CD4-positive, alpha-beta T cell treated with Interleukin-6 at 100 ng/mL for 8 hours (primary cell): ENCODE results near the gene FGF14.
"Not testable (repeated sequence)": the region's sequence is repeated elsewhere in the genome, so short reads cannot be mapped to it uniquely, and the experiment has no call there.

Source experiments
- DNase-seq: peaks from one replicate; pipeline ENCODE4 v3.0.0-alpha.2; 2020; ENCODE audit warnings: mixed read lengths, low spot score

The FGF14 gene

GRCh38 chr13:102195566-102196462 is 206.0 kb downstream of the FGF14 start:
- no peak for DNase-seq

GRCh38 chr13:102192858-102193257 is 209.0 kb downstream of the FGF14 start:
- DNase-seq: no peak

- no peak for DNase-seq
Observed at GRCh38 chr13:102191951-102192502, 209.8 kb downstream of the FGF14 start.

- no peak for DNase-seq
Observed at GRCh38 chr13:102190930-102191329, 210.9 kb downstream of the FGF14 start.

GRCh38 chr13:102187313-102187712 is 214.5 kb downstream of the FGF14 start:
- DNase-seq: no peak

GRCh38 chr13:102185375-102185984 is 216.4 kb downstream of the FGF14 start:
- no peak for DNase-seq

- DNase-seq: no peak
Observed at GRCh38 chr13:102183509-102184182, 218.2 kb downstream of the FGF14 start.

GRCh38 chr13:102182170-102182569 is 219.7 kb downstream of the FGF14 start:
- no peak for DNase-seq

GRCh38 chr13:102177431-102177830 is 224.4 kb downstream of the FGF14 start:
- DNase-seq: no peak

- DNase-seq: no peak
Observed at GRCh38 chr13:102176846-102177245, 225.0 kb downstream of the FGF14 start.

GRCh38 chr13:102172406-102172805 is 229.4 kb downstream of the FGF14 start:
- DNase-seq: no peak

GRCh38 chr13:102170305-102170704 is 231.5 kb downstream of the FGF14 start:
- no peak for DNase-seq

GRCh38 chr13:102169471-102170015 is 232.3 kb downstream of the FGF14 start:
- no peak for DNase-seq

- no peak for DNase-seq
Observed at GRCh38 chr13:102152790-102153189, 249.1 kb downstream of the FGF14 start.

GRCh38 chr13:102147353-102147752 is 254.5 kb downstream of the FGF14 start:
- no peak for DNase-seq

- DNase-seq: no peak
Observed at GRCh38 chr13:102145750-102146149, 256.1 kb downstream of the FGF14 start.

GRCh38 chr13:102142473-102142826 is 259.4 kb downstream of the FGF14 start:
- DNase-seq: no peak

GRCh38 chr13:102141625-102142472 is 260.0 kb downstream of the FGF14 start:
- DNase-seq: no peak

GRCh38 chr13:102139626-102140025 is 262.2 kb downstream of the FGF14 start:
- no peak for DNase-seq

- DNase-seq: no peak
Observed at GRCh38 chr13:102138635-102139190, 263.1 kb downstream of the FGF14 start.

- DNase-seq: not testable (repeated sequence)
Observed at GRCh38 chr13:102137904-102138303, 263.9 kb downstream of the FGF14 start.
